Measurements from ENCODE around the gene LNPEP. TPM values are rescaled to one million over a fixed set of nuclear protein-coding genes. Genes with fewer than 3 reads are reported as not detected.
A peak's percentile ranks its signal among the peaks of the same experiment; 100 is the strongest.

The LNPEP gene
- total RNA-seq, 1 donor from 2014 or later, result 31.4 TPM

DNA sequence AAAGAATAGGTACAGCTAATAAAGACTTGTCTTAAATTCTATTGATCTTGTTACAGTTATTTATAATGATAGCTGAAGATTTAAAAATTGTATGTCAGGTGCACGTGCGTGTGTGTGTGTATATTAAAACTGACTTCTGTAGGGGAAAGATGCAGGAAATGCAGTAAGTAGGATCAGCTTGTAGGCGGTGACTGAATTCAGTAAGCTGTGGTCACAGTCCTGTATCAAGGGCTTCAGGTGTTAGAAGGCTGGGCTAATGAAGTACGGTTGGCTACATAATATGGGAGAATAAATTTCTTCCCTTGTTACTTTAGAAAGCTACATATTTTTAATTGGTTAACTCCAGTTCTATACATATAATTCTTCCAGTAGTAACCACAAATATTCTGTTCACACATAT lies 54.2 kb downstream of the LNPEP start:
- peaks cover 30% of the 10 kb centered on the region for H3K36me3 Mint-ChIP-seq (ENCODE audit: low read depth)
- peaks cover 5% of the 10 kb centered on the region for H3K9me3 Mint-ChIP-seq (ENCODE audit: low read depth)
- no peak for TF ChIP-seq CTCF (IDR thresholded peaks at IDR 0.05)
- DNase-seq (ENCODE audit: low spot score), result no peak
- H3K4me3 Mint-ChIP-seq (ENCODE audit: unreplicated experiment), result no peak overlapping the region
- peaks cover 5% of the 10 kb centered on the region for H3K4me1 Mint-ChIP-seq (ENCODE audit: low read depth)
- H3K27me3 Mint-ChIP-seq (ENCODE audit: low read depth), result no peaks in the 10 kb centered on the region
- H3K27ac Mint-ChIP-seq (ENCODE audit: unreplicated experiment), result no peak overlapping the region

GRCh38 chr5:96991708-96992107 lies 55.8 kb downstream of the LNPEP start:
- Mint-ChIP-seq H3K9me3 (ENCODE audit: low read depth) (peaks cover 5% of the 10 kb centered on the region), H3K36me3 (ENCODE audit: low read depth) (peaks cover 25% of the 10 kb centered on the region), H3K27ac (ENCODE audit: unreplicated experiment) (no peak overlapping the region), H3K4me3 (ENCODE audit: unreplicated experiment) (no peak overlapping the region), H3K27me3 (ENCODE audit: low read depth) (no peaks in the 10 kb centered on the region), H3K4me1 (ENCODE audit: low read depth) (peaks cover 12% of the 10 kb centered on the region)
- no peak for TF ChIP-seq CTCF (IDR thresholded peaks at IDR 0.05)
- DNase-seq (ENCODE audit: low spot score), result no peak

GRCh38 chr5:96993760-96994159 lies 57.9 kb downstream of the LNPEP start:
- TF ChIP-seq CTCF (IDR thresholded peaks at IDR 0.05), result no peak
- H3K36me3 Mint-ChIP-seq (ENCODE audit: low read depth), result peaks cover 27% of the 10 kb centered on the region
- H3K27ac Mint-ChIP-seq (ENCODE audit: unreplicated experiment), result no peak overlapping the region
- peaks cover 5% of the 10 kb centered on the region for H3K9me3 Mint-ChIP-seq (ENCODE audit: low read depth)
- no peaks in the 10 kb centered on the region for H3K27me3 Mint-ChIP-seq (ENCODE audit: low read depth)
- DNase-seq (ENCODE audit: low spot score), result no peak
- H3K4me1 Mint-ChIP-seq (ENCODE audit: low read depth), result peaks cover 16% of the 10 kb centered on the region
- no peak overlapping the region for H3K4me3 Mint-ChIP-seq (ENCODE audit: unreplicated experiment)

GRCh38 chr5:96994493-96994892 lies 58.6 kb downstream of the LNPEP start:
- H3K27me3 Mint-ChIP-seq (ENCODE audit: low read depth), result no peaks in the 10 kb centered on the region
- no peak for TF ChIP-seq CTCF (IDR thresholded peaks at IDR 0.05)
- no peak overlapping the region for H3K4me3 Mint-ChIP-seq (ENCODE audit: unreplicated experiment)
- H3K36me3 Mint-ChIP-seq (ENCODE audit: low read depth), result peaks cover 29% of the 10 kb centered on the region
- peaks cover 21% of the 10 kb centered on the region for H3K4me1 Mint-ChIP-seq (ENCODE audit: low read depth)
- H3K27ac Mint-ChIP-seq (ENCODE audit: unreplicated experiment), result no peak overlapping the region
- H3K9me3 Mint-ChIP-seq (ENCODE audit: low read depth), result peaks cover 5% of the 10 kb centered on the region
- no peak for DNase-seq (ENCODE audit: low spot score)

DNA sequence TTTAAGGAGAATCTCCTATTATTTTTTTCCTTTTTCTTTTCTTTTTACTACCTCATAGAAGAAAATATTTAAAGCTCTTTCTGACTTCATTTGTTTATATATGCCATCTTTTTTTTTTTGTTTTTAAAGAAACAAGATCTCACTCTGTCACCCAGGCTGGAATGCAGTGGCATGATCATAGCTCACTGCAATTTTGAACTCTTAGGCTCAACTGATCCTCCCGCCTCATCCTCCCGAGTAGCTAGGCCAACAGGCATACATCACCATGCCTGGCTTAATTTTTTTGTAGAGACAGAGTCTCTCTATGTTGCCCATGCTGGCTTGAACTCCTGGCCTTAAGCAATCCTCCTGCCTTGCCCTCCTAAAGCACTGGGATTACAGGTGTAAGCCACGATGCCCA lies 59.5 kb downstream of the LNPEP start:
- peak; percentile 1 for TF ChIP-seq CTCF (IDR thresholded peaks at IDR 0.05)
- peaks cover 5% of the 10 kb centered on the region for H3K9me3 Mint-ChIP-seq (ENCODE audit: low read depth)
- H3K27ac Mint-ChIP-seq (ENCODE audit: unreplicated experiment), result peak overlapping the region; percentile 74
- H3K4me3 Mint-ChIP-seq (ENCODE audit: unreplicated experiment), result no peak overlapping the region
- H3K27me3 Mint-ChIP-seq (ENCODE audit: low read depth), result no peaks in the 10 kb centered on the region
- H3K4me1 Mint-ChIP-seq (ENCODE audit: low read depth), result peaks cover 21% of the 10 kb centered on the region
- H3K36me3 Mint-ChIP-seq (ENCODE audit: low read depth), result peaks cover 25% of the 10 kb centered on the region
- DNase-seq (ENCODE audit: low spot score), result no peak
